ENCODE data around the gene FBN1.

FBN1 gene

GRCh38 chr15:48664436-48664835, 18.9 kb upstream of the FBN1 start:
- TF ChIP-seq ARNTL (CRISPR knock-in tag; IDR thresholded peaks at IDR 0.05; ENCODE audit: borderline replicate concordance, low read depth), result no peak
- no peak for TF ChIP-seq BACH2 (CRISPR knock-in tag; IDR thresholded peaks at IDR 0.05; ENCODE audit: borderline replicate concordance)
- TF ChIP-seq PPARA (CRISPR knock-in tag; IDR thresholded peaks at IDR 0.05; ENCODE audit: borderline replicate concordance), result no peak
- no peak for TF ChIP-seq ZFP3 (CRISPR knock-in tag; IDR thresholded peaks at IDR 0.05)
- TF ChIP-seq TCF4 (CRISPR knock-in tag; IDR thresholded peaks at IDR 0.05; ENCODE audit: borderline replicate concordance), result no peak
- no peak for TF ChIP-seq ZNF70 (CRISPR knock-in tag; IDR thresholded peaks at IDR 0.05)
- no peak for TF ChIP-seq SNAI2 (CRISPR knock-in tag; IDR thresholded peaks at IDR 0.05)
- no peak for ATAC-seq

GRCh38 chr15:48657950-48658591, 12.6 kb upstream of the FBN1 start:
- ATAC-seq, result no peak
- no peak for TF ChIP-seq POU6F1 (CRISPR knock-in tag; IDR thresholded peaks at IDR 0.05; ENCODE audit: borderline replicate concordance, low read depth)
- no peak for TF ChIP-seq ZNF8 (CRISPR knock-in tag; IDR thresholded peaks at IDR 0.05)
- peak; percentile 36; the same call in 1 of the 2 replicates for TF ChIP-seq TCF4 (CRISPR knock-in tag; IDR thresholded peaks at IDR 0.05; ENCODE audit: borderline replicate concordance)

- TF ChIP-seq RARB (CRISPR knock-in tag; IDR thresholded peaks at IDR 0.05), result no peak
- no peak for TF ChIP-seq TCF4 (CRISPR knock-in tag; IDR thresholded peaks at IDR 0.05; ENCODE audit: borderline replicate concordance)
- no peak for TF ChIP-seq ZNF565 (CRISPR knock-in tag; conservative IDR thresholded peaks at IDR 0.05; ENCODE audit: low read depth)
- TF ChIP-seq CSDC2 (CRISPR knock-in tag; IDR thresholded peaks at IDR 0.05), result no peak
- TF ChIP-seq SNAI2 (CRISPR knock-in tag; IDR thresholded peaks at IDR 0.05), result no peak
- no peak for TF ChIP-seq ARNTL (CRISPR knock-in tag; IDR thresholded peaks at IDR 0.05; ENCODE audit: borderline replicate concordance, low read depth)
- no peak for TF ChIP-seq POU6F1 (CRISPR knock-in tag; IDR thresholded peaks at IDR 0.05; ENCODE audit: borderline replicate concordance, low read depth)
- no peak for TF ChIP-seq CREB5 (CRISPR knock-in tag; IDR thresholded peaks at IDR 0.05; ENCODE audit: low read depth)
- TF ChIP-seq TSHZ2 (CRISPR knock-in tag; IDR thresholded peaks at IDR 0.05), result no peak
- TF ChIP-seq ZFP3 (CRISPR knock-in tag; IDR thresholded peaks at IDR 0.05), result no peak
- no peak for TF ChIP-seq ISL1 (CRISPR knock-in tag; IDR thresholded peaks at IDR 0.05)
- no peak for TF ChIP-seq ESRRG (CRISPR knock-in tag; IDR thresholded peaks at IDR 0.05)
- TF ChIP-seq ZFP30 (CRISPR knock-in tag; IDR thresholded peaks at IDR 0.05), result no peak
- TF ChIP-seq ZNF8 (CRISPR knock-in tag; IDR thresholded peaks at IDR 0.05), result no peak
- no peak for TF ChIP-seq TOX (CRISPR knock-in tag; IDR thresholded peaks at IDR 0.05; ENCODE audit: borderline replicate concordance)
- TF ChIP-seq CSRNP3 (CRISPR knock-in tag; IDR thresholded peaks at IDR 0.05), result no peak
- TF ChIP-seq OSR1 (CRISPR knock-in tag; IDR thresholded peaks at IDR 0.05), result no peak
- no peak for ATAC-seq
Measured at GRCh38 chr15:48654801-48655200, 9.3 kb upstream of the FBN1 start.
